Measurements from ENCODE around the gene LTK.
"Not testable (repeated sequence)": the region's sequence is repeated elsewhere in the genome, so short reads cannot be mapped to it uniquely, and the experiment has no call there.

Gene LTK

GRCh38 chr15:41473418-41473817 lies 40.2 kb downstream of the LTK start:
- DNase-seq, result no peak

- not testable (repeated sequence) for DNase-seq
Measured at GRCh38 chr15:41469644-41470043, 44.0 kb downstream of the LTK start.

GRCh38 chr15:41466711-41467110 lies 46.9 kb downstream of the LTK start:
- DNase-seq, result no peak

GRCh38 chr15:41465822-41466421 lies 47.7 kb downstream of the LTK start:
- peak; percentile 24 for DNase-seq

GRCh38 chr15:41464889-41465580 lies 48.6 kb downstream of the LTK start:
- no peak for DNase-seq

GRCh38 chr15:41462084-41462795 lies 51.4 kb downstream of the LTK start:
- DNase-seq, result no peak

Measured in NCI-H1694 treated with DMSO at 0.1 percent for 48 hours (cell line).